ENCODE data around the gene FRG2B.

DNA sequence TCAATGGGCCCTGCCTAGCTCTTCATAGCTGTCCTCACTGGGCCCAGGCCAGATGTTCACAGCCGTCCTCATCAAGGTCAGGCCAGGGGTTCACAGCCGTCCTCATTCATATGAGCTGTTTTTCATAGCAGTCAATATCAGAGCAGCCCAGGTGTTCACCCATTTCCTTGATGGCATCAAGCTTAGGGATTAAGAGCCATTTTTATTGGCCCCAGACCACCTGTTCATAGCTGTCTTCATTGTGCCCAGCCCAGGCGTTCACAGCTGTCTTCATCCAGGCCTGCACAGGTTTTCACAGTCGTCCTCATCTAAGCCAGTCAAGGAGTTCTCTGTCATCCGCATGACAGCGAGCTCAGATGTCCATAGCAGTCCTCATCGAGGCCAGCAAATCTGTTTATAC lies 9.4 kb downstream of the FRG2B start:
- TF ChIP-seq TAF1 (IDR thresholded peaks at IDR 0.05; ENCODE audit: low read depth, low read length) (no peak), POLR2A (IDR thresholded peaks at IDR 0.05; ENCODE audit: low read depth, low read length) (no peak)
